H1 (cell line): Measurements from ENCODE around the gene ARL6IP5.

Experiments used
- CEBPB ChIP-seq: IDR thresholded peaks from 2 replicates; pipeline ENCODE4 v1.6.1; 2012; ENCODE audit warnings: low read depth, low read length
- EZH2 ChIP-seq: fragments of 200-600 bp; sonication (generic); IDR thresholded peaks from 2 replicates; pipeline ENCODE4 v1.7.1; 2012; ENCODE audit warnings: low read depth, mild to moderate bottlenecking, moderate library complexity, low read length, inconsistent platforms; ENCODE audit not compliant: severe bottlenecking
- POLR2A ChIP-seq, 2 experiments: IDR thresholded peaks; 1 replicate in 1 of 2; 2 replicates in 1 of 2; pipeline ENCODE4 v1.6.1; 2011; ENCODE audit warnings: low read depth in 2 of 2, low read length in 2 of 2, mild to moderate bottlenecking in 2 of 2; ENCODE audit errors: control extremely low read depth in 1 of 2
- SP1 ChIP-seq: IDR thresholded peaks from 2 replicates; pipeline ENCODE4 v1.6.1; 2011; ENCODE audit warnings: low read depth, low read length
- TF ChIP-seq, protein P1 (sequence below), 3 experiments: IDR thresholded peaks; 1 replicate in 2 of 3; 2 replicates in 1 of 3; pipeline versions ENCODE4 v1.5.1 to v1.6.1; 2011; ENCODE audit warnings: low read length in 3 of 3, mild to moderate bottlenecking in 3 of 3, inconsistent platforms in 2 of 3, low read depth in 1 of 3, moderate library complexity in 1 of 3; ENCODE audit not compliant: insufficient read depth in 1 of 3; ENCODE audit errors: control extremely low read depth in 1 of 3
- TF ChIP-seq, protein P2 (sequence below): IDR thresholded peaks from 2 replicates; pipeline ENCODE4 v1.6.1; 2011; ENCODE audit warnings: low read length, improper control_type of control experiment

GRCh38 chr3:69126999-69127398, 42.3 kb downstream of the ARL6IP5 start:
- TF ChIP-seq, protein P1, sequence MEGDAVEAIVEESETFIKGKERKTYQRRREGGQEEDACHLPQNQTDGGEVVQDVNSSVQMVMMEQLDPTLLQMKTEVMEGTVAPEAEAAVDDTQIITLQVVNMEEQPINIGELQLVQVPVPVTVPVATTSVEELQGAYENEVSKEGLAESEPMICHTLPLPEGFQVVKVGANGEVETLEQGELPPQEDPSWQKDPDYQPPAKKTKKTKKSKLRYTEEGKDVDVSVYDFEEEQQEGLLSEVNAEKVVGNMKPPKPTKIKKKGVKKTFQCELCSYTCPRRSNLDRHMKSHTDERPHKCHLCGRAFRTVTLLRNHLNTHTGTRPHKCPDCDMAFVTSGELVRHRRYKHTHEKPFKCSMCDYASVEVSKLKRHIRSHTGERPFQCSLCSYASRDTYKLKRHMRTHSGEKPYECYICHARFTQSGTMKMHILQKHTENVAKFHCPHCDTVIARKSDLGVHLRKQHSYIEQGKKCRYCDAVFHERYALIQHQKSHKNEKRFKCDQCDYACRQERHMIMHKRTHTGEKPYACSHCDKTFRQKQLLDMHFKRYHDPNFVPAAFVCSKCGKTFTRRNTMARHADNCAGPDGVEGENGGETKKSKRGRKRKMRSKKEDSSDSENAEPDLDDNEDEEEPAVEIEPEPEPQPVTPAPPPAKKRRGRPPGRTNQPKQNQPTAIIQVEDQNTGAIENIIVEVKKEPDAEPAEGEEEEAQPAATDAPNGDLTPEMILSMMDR (IDR thresholded peaks at IDR 0.05; ENCODE audit: control extremely low read depth in 1 of 3, insufficient read depth in 1 of 3, low read depth in 1 of 3, low read length in 3 of 3): no peak
- TF ChIP-seq CEBPB (no peak), SP1 (no peak), POLR2A (IDR thresholded peaks at IDR 0.05; ENCODE audit: control extremely low read depth in 1 of 2, low read depth in 2 of 2, low read length in 2 of 2) (no peak), EZH2 (no peak)
- TF ChIP-seq, protein P2, sequence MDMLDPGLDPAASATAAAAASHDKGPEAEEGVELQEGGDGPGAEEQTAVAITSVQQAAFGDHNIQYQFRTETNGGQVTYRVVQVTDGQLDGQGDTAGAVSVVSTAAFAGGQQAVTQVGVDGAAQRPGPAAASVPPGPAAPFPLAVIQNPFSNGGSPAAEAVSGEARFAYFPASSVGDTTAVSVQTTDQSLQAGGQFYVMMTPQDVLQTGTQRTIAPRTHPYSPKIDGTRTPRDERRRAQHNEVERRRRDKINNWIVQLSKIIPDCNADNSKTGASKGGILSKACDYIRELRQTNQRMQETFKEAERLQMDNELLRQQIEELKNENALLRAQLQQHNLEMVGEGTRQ: no peak
